Measurements from ENCODE around the gene VWC2L. TPM values are rescaled to one million over a fixed set of nuclear protein-coding genes. Genes with fewer than 3 reads are reported as not detected.

Gene VWC2L
- total and polyA plus RNA-seq, 5 experiments from 2014 or later: not detected

- no peak overlapping the region for H3K4me3 Mint-ChIP-seq
- DNase-seq (no peak), ATAC-seq (no peak)
- no peaks in the 10 kb centered on the region for H3K4me1 Mint-ChIP-seq
- H3K27ac Mint-ChIP-seq: no peak overlapping the region
- H3K36me3 Mint-ChIP-seq: no peaks in the 10 kb centered on the region
- POLR2A ChIA-PET: interaction anchor here (0.6 kb wide), 1 partner anchor 1201 kb away, joined by 3 read pairs; no protein-coding TSS in a partner anchor
- H3K27me3 Mint-ChIP-seq: peaks cover 0 to 10% (median 0%) of the 10 kb centered on the region in 5 donors
- peaks cover 0 to 3% (median 0%) of the 10 kb centered on the region in 9 donors for H3K9me3 Mint-ChIP-seq
Observed at GRCh38 chr2:214481204-214481603, 70.3 kb downstream of the VWC2L start.

- ATAC-seq (no peak), DNase-seq (no peak)
- peaks cover 0 to 3% (median 0%) of the 10 kb centered on the region in 9 donors for H3K9me3 Mint-ChIP-seq
- no peaks in the 10 kb centered on the region for H3K4me1 Mint-ChIP-seq
- no peak overlapping the region for H3K4me3 Mint-ChIP-seq
- peaks cover 0 to 10% (median 0%) of the 10 kb centered on the region in 5 donors for H3K27me3 Mint-ChIP-seq
- POLR2A ChIA-PET: no interaction called here
- H3K36me3 Mint-ChIP-seq: no peaks in the 10 kb centered on the region
- H3K27ac Mint-ChIP-seq: no peak overlapping the region
Observed at GRCh38 chr2:214482728-214483127, 71.9 kb downstream of the VWC2L start.

GRCh38 chr2:214484239-214484638 is 73.4 kb downstream of the VWC2L start:
- POLR2A ChIA-PET: no interaction called here
- peaks cover 0 to 3% (median 0%) of the 10 kb centered on the region in 5 donors for H3K27me3 Mint-ChIP-seq

GRCh38 chr2:214484701-214485100 is 73.8 kb downstream of the VWC2L start:
- Mint-ChIP-seq H3K27ac (no peak overlapping the region), H3K36me3 (no peaks in the 10 kb centered on the region), H3K4me3 (no peak overlapping the region), H3K27me3 (peaks cover 0 to 3% (median 0%) of the 10 kb centered on the region in 5 donors), H3K4me1 (no peaks in the 10 kb centered on the region), H3K9me3 (no peaks in the 10 kb centered on the region)
- POLR2A ChIA-PET: no interaction called here
- DNase-seq (no peak), ATAC-seq (no peak)

More at GRCh38 chr2:214484239-214484638, 73.4 kb downstream of the VWC2L start:
- Mint-ChIP-seq H3K4me1 (no peaks in the 10 kb centered on the region), H3K27ac (no peak overlapping the region), H3K36me3 (no peaks in the 10 kb centered on the region), H3K9me3 (no peaks in the 10 kb centered on the region), H3K4me3 (no peak overlapping the region)
- DNase-seq (no peak), ATAC-seq (no peak)

GRCh38 chr2:214489181-214489580 is 78.3 kb downstream of the VWC2L start:
- Mint-ChIP-seq H3K27ac (no peak overlapping the region), H3K4me3 (no peak overlapping the region), H3K4me1 (no peaks in the 10 kb centered on the region), H3K36me3 (no peaks in the 10 kb centered on the region), H3K27me3 (peaks cover 0 to 15% (median 6%) of the 10 kb centered on the region in 5 donors), H3K9me3 (peaks cover 0 to 9% (median 0%) of the 10 kb centered on the region in 9 donors)
- POLR2A ChIA-PET: no interaction called here
- ATAC-seq: no peak
- no peak for DNase-seq

- H3K27me3 Mint-ChIP-seq: peaks cover 0 to 15% (median 6%) of the 10 kb centered on the region in 5 donors
- no peaks in the 10 kb centered on the region for H3K4me1 Mint-ChIP-seq
- DNase-seq: no peak
- ATAC-seq: no peak
- no peak overlapping the region for H3K27ac Mint-ChIP-seq
- no peaks in the 10 kb centered on the region for H3K36me3 Mint-ChIP-seq
- H3K4me3 Mint-ChIP-seq: no peak overlapping the region
- H3K9me3 Mint-ChIP-seq: peaks cover 0 to 9% (median 0%) of the 10 kb centered on the region in 9 donors
- POLR2A ChIA-PET: no interaction called here
Observed at GRCh38 chr2:214489702-214490101, 78.8 kb downstream of the VWC2L start.

- H3K9me3 Mint-ChIP-seq: peaks cover 0 to 9% (median 0%) of the 10 kb centered on the region in 9 donors
- H3K4me1 Mint-ChIP-seq: no peaks in the 10 kb centered on the region
- H3K27ac Mint-ChIP-seq: no peak overlapping the region
- no peak for DNase-seq
- H3K27me3 Mint-ChIP-seq: peaks cover 0 to 15% (median 8%) of the 10 kb centered on the region in 5 donors
- no peaks in the 10 kb centered on the region for H3K36me3 Mint-ChIP-seq
- H3K4me3 Mint-ChIP-seq: no peak overlapping the region
- POLR2A ChIA-PET: no interaction called here
- no peak for ATAC-seq
Observed at GRCh38 chr2:214492152-214492551, 81.3 kb downstream of the VWC2L start.

GRCh38 chr2:214492608-214493007 is 81.8 kb downstream of the VWC2L start:
- Mint-ChIP-seq H3K36me3 (no peaks in the 10 kb centered on the region), H3K27me3 (peaks cover 0 to 15% (median 8%) of the 10 kb centered on the region in 5 donors), H3K4me1 (no peaks in the 10 kb centered on the region), H3K4me3 (no peak overlapping the region), H3K9me3 (peaks cover 0 to 9% (median 0%) of the 10 kb centered on the region in 9 donors), H3K27ac (no peak overlapping the region)
- ATAC-seq (no peak), DNase-seq (no peak)
- POLR2A ChIA-PET: no interaction called here

- peaks cover 0 to 4% (median 0%) of the 10 kb centered on the region in 5 donors for H3K27me3 Mint-ChIP-seq
Observed at GRCh38 chr2:214497489-214497888, 86.6 kb downstream of the VWC2L start.

GRCh38 chr2:214503568-214503967 is 92.7 kb downstream of the VWC2L start:
- Mint-ChIP-seq H3K27me3 (peaks cover 0 to 8% (median 2%) of the 10 kb centered on the region in 5 donors), H3K36me3 (no peaks in the 10 kb centered on the region), H3K4me1 (no peaks in the 10 kb centered on the region), H3K4me3 (no peak overlapping the region), H3K9me3 (peaks cover 0 to 7% (median 0%) of the 10 kb centered on the region in 9 donors), H3K27ac (no peak overlapping the region)
- ATAC-seq (no peak), DNase-seq (no peak)
- POLR2A ChIA-PET: no interaction called here

More at GRCh38 chr2:214497489-214497888, 86.6 kb downstream of the VWC2L start:
- H3K4me3 Mint-ChIP-seq: no peak overlapping the region
- DNase-seq (no peak), ATAC-seq (no peak)
- no peak overlapping the region for H3K27ac Mint-ChIP-seq
- no peaks in the 10 kb centered on the region for H3K4me1 Mint-ChIP-seq
- H3K9me3 Mint-ChIP-seq: peaks cover 0 to 3% (median 0%) of the 10 kb centered on the region in 9 donors
- H3K36me3 Mint-ChIP-seq: no peaks in the 10 kb centered on the region
- POLR2A ChIA-PET: no interaction called here

- H3K36me3 Mint-ChIP-seq: no peaks in the 10 kb centered on the region
- POLR2A ChIA-PET: no interaction called here
- DNase-seq: no peak
- H3K27ac Mint-ChIP-seq: no peak overlapping the region
- no peaks in the 10 kb centered on the region for H3K4me1 Mint-ChIP-seq
- H3K27me3 Mint-ChIP-seq: peaks cover 0 to 19% (median 4%) of the 10 kb centered on the region in 5 donors
- peaks cover 0 to 4% (median 0%) of the 10 kb centered on the region in 9 donors for H3K9me3 Mint-ChIP-seq
- ATAC-seq: no peak
- no peak overlapping the region for H3K4me3 Mint-ChIP-seq
Observed at GRCh38 chr2:214504599-214505376, 93.9 kb downstream of the VWC2L start.

GRCh38 chr2:214507032-214507431 is 96.2 kb downstream of the VWC2L start:
- no peak overlapping the region for H3K27ac Mint-ChIP-seq
- no peaks in the 10 kb centered on the region for H3K4me1 Mint-ChIP-seq
- peaks cover 2 to 32% (median 4%) of the 10 kb centered on the region in 5 donors for H3K27me3 Mint-ChIP-seq
- POLR2A ChIA-PET: no interaction called here
- DNase-seq: no peak
- H3K36me3 Mint-ChIP-seq: no peaks in the 10 kb centered on the region
- H3K4me3 Mint-ChIP-seq: no peak overlapping the region
- no peak for ATAC-seq
- H3K9me3 Mint-ChIP-seq: peaks cover 0 to 4% (median 0%) of the 10 kb centered on the region in 9 donors

GRCh38 chr2:214514704-214515103 is 103.8 kb downstream of the VWC2L start:
- Mint-ChIP-seq H3K36me3 (no peaks in the 10 kb centered on the region), H3K4me1 (no peaks in the 10 kb centered on the region), H3K9me3 (peaks cover 0 to 2% (median 0%) of the 10 kb centered on the region in 9 donors), H3K27me3 (peaks cover 0 to 28% (median 4%) of the 10 kb centered on the region in 5 donors), H3K27ac (no peak overlapping the region), H3K4me3 (no peak overlapping the region)
- ATAC-seq: no peak
- POLR2A ChIA-PET: no interaction called here
- no peak for DNase-seq
